RWPE1 (cell line): ENCODE results near the gene DNAH9.

Experiments
- CTCF ChIA-PET: fragments of 350-600 bp; sonication (Branson Sonifier 250); formaldehyde crosslinking; extraction: SDS; loops from one replicate; lab custom pipeline; 2021; lab: Yijun Ruan, JAX
- POLR2A ChIA-PET: fragments of 400-600 bp; formaldehyde crosslinking; extraction: SDS; loops from one replicate; lab custom pipeline; 2020; ENCODE audit warnings: antibody characterized with exemption; ENCODE audit not compliant: low non-redundant PET; lab: Yijun Ruan, JAX
- DNase-seq: peaks from one replicate; pipeline ENCODE4 v3.0.0; 2012; ENCODE audit warnings: low spot score
- H3K27ac ChIP-seq: fragments of 450-650 bp; 2 replicates; pipeline ENCODE4 v1.5.1; 2017
- CTCF ChIP-seq: fragments of 450-650 bp; conservative IDR thresholded peaks from 2 replicates; pipeline ENCODE4 v1.5.1; 2017; ENCODE audit warnings: low read depth, mild to moderate bottlenecking

DNAH9 gene

DNA sequence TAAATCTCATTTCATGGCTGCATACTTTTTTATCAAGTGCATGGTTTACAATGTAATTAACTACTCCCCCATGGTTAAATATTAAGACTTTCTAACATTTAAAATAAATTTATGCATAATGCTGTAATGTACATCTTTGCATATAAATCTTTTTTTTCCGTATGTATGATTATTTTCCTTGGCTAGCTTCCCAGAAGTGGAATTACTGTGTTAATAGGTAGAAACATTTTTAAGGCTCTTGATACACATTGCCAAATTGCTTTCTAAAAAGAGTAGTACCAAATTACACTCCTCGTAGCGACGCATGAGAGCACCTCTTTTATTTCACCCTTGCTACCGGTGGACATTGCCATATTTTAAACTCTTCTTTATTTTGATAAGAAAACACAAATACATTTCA lies 141.1 kb downstream of the DNAH9 start:
- TF ChIP-seq CTCF = no peak
- ChIA-PET CTCF (no interaction called here), POLR2A (no interaction called here)
- H3K27ac ChIP-seq = no peak overlapping the region
- DNase-seq = no peak

- POLR2A ChIA-PET = no interaction called here
- CTCF ChIA-PET = no interaction called here
- TF ChIP-seq CTCF = no peak
These were observed 141.6 kb downstream of the DNAH9 start for GRCh38 chr17:11739848-11740247.

GRCh38 chr17:11742886-11743285 lies 144.6 kb downstream of the DNAH9 start:
- H3K27ac ChIP-seq = no peak overlapping the region
- TF ChIP-seq CTCF = no peak
- DNase-seq = no peak
- CTCF ChIA-PET = interaction anchor here (0.6 kb wide), 3 partner anchors 193 to 715 kb away, joined by 3 to 5 read pairs (median 3); no protein-coding TSS in a partner anchor
- POLR2A ChIA-PET = no interaction called here

More at GRCh38 chr17:11739848-11740247, 141.6 kb downstream of the DNAH9 start:
- no peak overlapping the region for H3K27ac ChIP-seq
- no peak for DNase-seq

DNA sequence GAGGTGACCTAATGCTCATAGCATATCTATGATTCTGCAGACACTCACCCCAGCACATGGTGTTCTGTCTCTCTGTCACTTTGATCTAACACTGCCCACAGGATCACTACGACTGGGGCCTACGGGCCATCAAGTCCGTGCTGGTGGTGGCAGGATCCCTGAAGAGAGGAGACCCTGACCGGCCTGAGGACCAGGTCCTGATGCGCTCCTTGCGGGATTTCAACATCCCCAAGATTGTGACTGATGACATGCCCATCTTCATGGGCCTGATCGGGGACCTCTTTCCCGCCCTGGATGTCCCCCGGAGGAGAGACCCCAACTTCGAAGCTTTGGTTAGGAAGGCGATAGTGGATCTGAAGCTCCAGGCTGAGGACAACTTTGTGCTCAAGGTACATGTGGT lies 146.4 kb downstream of the DNAH9 start:
- no peak for DNase-seq
- H3K27ac ChIP-seq = no peak overlapping the region
- ChIA-PET CTCF (no interaction called here), POLR2A (no interaction called here)
- no peak for TF ChIP-seq CTCF

GRCh38 chr17:11747441-11747840 lies 149.2 kb downstream of the DNAH9 start:
- H3K27ac ChIP-seq = no peak overlapping the region
- no peak for TF ChIP-seq CTCF
- ChIA-PET POLR2A (no interaction called here), CTCF (no interaction called here)
- no peak for DNase-seq

DNA sequence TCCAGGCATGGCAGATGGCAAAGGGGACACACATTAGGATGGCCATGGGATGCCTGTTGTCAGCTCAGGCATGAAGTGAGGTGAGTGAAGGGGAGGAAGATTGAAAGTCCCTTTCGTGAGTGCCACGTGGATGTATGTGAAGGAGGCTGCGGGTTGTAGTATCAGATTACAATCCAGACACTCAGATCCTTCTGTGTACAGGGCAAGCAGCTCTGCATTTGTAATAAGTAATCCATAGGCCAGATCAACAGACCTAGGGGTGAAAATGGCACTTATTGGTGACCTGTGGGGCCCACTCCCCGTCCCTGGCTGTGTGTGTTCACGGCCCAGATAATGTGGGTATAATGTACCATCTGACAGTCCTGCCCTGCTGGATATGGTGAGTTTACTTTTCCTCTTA lies 159.5 kb downstream of the DNAH9 start:
- TF ChIP-seq CTCF = no peak
- POLR2A ChIA-PET = no interaction called here
- no peak overlapping the region for H3K27ac ChIP-seq
- no peak for DNase-seq
- CTCF ChIA-PET = no interaction called here

DNA sequence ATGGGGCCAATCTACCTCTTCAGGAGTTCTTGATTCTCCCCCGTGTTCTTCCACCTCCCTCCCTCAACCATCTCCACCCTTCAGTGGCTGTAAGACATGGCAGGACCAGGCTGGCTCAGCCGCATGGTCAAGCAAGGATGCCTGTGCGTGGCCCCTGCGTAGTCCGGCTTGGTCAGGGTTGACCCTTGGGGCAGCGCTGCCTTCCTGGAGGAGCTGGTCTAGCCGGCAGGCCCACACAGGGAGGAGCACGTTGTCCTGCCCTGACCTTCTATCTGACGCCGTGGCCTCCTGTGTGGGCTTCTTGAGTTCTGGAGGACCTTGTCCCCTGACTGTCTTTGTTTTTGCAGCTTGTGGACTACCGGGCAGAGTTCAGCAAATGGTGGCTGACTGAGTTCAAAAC lies 169.8 kb downstream of the DNAH9 start:
- DNase-seq = no peak
- TF ChIP-seq CTCF = no peak
- ChIA-PET POLR2A (no interaction called here), CTCF (no interaction called here)
- no peak overlapping the region for H3K27ac ChIP-seq
